NOMO-1 treated with dmso at 0.1 percent for 144 hours (cell line): ENCODE data around the gene INPP4B.

Experiments
- DNase-seq: peaks from one replicate; lab custom pipeline; 2025; ENCODE audit not compliant: unreplicated experiment; lab: John Stamatoyannopoulos, UW

INPP4B gene

DNA sequence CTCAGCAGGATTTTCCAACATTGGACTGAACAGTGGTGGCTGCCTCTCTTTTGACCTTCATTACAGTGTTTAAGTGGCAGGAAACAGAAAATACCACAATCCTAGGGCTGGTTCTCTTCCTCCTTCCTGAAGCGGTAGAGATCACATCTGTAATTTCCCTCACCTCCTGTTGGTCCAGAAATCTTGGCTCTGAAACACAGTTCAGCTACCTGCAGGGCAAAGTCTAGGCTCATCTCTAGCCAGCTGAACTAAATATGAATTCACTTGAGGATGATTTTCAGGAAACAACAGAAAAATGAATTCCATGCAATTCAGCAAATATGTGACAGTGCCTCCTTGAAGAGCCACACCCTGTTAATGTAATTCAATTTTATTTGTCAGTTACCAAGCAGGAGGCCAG lies 531.9 kb downstream of the INPP4B start:
- no peak for DNase-seq

DNA sequence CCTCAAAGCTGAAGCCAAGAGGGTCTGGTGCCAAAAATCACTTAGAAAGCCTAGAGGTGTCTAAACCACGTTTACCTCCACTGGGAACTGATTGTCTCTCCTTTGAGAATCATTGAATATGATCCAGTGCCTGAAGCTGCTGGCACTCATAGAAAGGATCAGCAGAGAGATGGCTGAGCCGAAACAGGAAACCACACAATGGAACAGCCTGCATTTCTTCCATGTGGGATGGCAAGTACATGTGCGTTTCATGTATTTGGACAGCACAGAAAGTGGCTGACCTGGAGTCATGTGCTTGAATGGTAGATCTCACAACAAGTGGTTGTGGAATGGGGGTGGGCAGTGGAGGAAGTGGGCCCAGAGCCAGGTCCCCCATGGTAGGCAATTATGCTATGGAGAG lies 533.7 kb downstream of the INPP4B start:
- no peak for DNase-seq

- DNase-seq: no peak
These were observed 534.2 kb downstream of the INPP4B start for GRCh38 chr4:142311916-142312315.

DNA sequence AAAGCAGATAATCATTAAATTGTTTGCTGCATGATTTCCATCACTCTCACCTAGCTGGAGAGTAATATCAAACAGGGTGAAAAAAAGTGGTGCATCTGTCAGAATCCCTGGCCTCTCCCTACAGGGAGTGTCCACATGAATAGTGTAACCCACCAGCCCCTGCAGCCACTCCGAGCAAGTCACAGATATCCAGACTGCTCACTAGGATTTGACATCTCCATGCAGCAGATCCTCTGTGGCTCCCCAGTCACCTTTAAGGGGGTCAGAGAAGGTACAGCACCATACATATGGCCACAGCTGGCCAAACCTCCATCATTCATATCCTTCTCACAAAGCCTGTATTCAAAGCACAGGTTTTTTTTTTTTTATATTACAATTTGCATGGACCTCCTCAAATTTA lies 536.3 kb downstream of the INPP4B start:
- DNase-seq: no peak

GRCh38 chr4:142307857-142308256 lies 538.2 kb downstream of the INPP4B start:
- DNase-seq: no peak

GRCh38 chr4:142297313-142297712 lies 548.8 kb downstream of the INPP4B start:
- DNase-seq: no peak

- DNase-seq: no peak
These were observed 552.6 kb downstream of the INPP4B start for GRCh38 chr4:142293536-142293935.

DNA sequence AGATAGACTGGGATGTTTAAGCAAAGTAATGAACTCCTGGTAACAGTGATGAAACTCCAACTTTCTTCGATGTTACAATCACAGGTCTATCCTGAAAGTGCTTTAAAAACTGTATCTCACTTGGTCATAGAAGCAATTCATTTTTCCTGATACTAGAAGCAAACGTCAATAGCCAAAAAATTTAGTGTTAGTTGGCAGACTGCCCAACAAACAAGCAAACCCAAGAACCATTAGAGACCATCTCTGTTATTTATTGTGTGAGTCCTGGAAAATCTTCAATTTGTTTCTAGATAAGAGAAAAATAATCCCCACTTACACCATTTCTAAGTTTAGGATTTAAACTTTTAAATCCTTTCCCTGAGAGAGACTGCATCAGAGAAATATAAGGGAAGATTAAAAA lies 553.9 kb downstream of the INPP4B start:
- no peak for DNase-seq

DNA sequence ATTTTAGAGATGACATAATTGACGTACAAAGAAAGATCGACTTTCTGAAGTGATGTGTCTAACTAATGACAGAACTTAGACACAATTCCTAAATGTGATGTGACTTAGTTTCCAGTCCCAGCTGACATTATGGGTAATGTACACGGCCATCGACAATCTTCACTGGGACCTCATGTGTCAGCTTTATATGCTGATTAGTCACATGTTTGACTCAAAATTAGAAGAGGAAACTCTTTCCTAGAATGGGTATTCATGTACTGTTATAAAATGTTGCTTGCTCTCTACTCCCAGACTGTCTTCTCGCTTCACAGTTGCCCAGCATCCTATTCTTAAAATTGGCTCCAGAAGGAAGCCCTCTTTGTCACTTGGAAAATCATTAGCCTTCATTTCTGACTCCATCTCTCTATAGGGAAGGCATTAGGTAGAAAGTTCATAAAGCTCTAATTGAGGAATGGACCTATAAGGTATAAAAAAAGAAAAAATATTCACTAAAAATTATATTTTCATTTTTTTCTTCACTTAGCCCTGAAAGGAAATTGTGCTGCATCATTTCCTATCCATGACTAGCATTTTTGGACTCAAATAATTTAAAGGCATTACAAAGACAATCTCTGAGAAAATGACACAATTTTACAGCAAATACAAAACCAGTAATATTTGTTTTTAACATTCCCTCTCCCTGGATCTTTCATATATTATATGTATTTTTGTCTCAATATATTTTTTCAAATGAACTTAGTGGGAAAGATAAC lies 554.6 kb downstream of the INPP4B start:
- no peak for DNase-seq

- no peak for DNase-seq
These were observed 558.7 kb downstream of the INPP4B start for GRCh38 chr4:142287371-142287770.

- no peak for DNase-seq
These were observed 560.9 kb downstream of the INPP4B start for GRCh38 chr4:142285222-142285583.

DNA sequence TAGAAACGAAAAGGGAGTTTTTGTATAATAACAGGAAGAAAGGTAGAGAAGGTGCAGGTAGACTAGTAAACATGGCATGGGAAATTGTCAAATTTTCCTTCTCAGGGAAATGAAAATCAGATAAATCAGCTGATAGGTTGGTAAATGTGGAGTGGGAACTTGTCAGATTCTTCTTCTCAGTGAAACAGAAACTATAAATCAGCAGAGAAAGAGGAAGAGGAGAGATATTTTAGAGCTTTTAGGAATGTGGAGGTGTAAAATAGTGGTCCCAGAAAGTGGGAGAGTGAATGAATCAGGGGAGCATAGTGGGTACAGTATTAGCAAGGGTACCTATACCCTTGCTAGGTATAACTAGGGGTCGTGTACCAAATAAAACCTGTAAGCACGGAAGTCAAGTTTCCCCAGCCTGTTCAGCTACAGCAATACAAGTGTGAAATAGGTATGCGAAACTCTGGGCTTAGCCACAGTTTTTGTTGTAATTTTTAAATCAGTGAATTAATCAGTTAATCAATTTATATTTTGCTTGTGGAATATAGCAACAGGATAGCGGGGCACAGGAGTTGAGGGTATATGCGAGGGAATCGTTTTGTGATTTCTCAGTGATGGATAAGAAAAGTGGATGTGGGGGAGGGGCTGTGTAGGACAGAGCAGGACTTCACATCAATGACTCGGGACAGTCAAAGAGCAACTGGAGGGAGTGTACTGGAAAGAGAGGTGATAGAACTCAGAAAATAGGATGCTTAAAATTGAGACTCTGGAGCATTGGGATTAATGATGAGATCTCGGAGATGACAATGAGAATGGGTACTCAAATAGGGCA lies 561.5 kb downstream of the INPP4B start:
- no peak for DNase-seq

DNA sequence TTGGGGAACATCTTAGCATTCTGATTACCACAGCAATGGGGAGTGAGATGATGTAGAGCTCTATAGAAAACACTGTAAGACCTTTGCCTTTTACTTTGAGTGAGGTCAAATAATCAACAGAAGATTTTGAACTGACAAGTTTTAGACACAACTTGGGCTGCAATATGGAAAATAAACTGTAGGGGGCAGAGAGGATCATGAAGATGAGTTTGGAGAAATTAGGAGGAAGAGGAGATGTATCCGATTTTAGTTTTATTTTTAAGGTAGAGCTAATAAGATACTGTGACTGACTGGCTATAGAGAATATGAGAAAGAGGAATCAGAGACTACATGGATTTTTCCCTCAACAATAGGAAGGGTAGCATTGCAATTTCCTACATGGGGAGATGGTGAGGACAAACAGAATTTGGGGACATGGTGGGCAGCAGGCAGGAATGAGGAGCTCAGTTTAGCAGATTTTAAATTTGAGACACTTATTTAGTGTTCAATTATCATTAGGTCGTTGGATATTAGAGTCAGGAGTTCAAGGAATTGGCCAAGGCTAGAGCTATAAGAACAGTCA lies 563.1 kb downstream of the INPP4B start:
- no peak for DNase-seq

GRCh38 chr4:142281999-142282398 lies 564.1 kb downstream of the INPP4B start:
- DNase-seq: no peak

GRCh38 chr4:142278663-142279062 lies 567.4 kb downstream of the INPP4B start:
- no peak for DNase-seq

DNA sequence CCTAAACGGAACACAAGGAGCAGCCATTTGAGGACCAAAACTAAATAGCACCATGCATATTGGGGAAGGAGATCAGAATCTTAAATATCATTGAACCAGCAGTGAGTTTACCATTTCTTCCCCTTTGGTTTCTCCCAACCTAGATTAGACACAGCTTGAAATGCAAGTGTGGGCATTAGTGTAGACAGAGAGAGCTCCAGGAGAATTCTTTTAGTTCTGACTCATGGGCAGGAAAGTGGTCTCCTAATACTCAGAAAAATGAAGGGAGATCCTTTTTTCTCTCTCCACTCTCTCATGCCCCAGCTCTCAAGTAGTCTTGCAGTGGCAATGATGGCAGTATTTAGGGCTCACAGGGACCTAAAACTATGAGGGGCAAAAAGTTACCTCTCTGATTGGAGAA lies 567.9 kb downstream of the INPP4B start:
- no peak for DNase-seq

GRCh38 chr4:142274137-142274536 lies 572.0 kb downstream of the INPP4B start:
- DNase-seq: no peak

DNA sequence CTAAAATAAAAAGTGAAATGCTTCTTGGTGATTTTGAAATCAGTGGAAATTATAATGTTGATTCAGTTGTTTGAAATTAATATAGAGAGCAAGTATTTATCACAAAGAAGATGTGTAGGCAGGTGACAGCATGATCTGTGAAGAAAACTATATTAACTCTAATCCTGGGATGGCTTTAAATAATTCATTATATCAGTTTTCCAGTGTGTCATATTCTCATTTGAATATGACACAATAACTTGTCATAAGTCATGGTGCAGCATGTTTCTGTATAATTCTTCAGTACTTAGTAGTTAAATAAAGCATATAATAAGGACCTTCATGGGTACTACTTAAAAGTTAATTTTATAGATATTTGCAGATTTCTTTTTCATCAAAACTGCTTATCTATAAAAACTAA lies 573.6 kb downstream of the INPP4B start:
- DNase-seq: no peak

- no peak for DNase-seq
These were observed 574.3 kb downstream of the INPP4B start for GRCh38 chr4:142271832-142272231.

DNA sequence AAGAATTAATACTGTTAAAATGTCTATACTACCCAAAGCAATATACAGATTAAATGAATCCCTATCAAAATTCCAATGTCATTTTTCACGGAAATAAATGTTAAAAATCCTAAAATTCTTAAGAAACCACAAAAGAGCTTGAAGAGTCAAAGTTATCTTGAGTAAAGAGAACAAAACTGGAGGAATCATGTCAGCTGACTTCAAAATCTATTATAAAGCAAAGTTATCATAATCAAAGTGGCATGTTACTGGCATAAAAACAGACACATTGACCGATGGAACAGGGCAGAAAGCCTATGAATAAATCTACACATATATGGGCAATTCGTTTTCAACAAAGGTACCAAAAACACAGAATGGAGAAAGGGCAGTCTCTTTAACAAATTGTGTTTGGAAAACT lies 579.0 kb downstream of the INPP4B start:
- DNase-seq: no peak

DNA sequence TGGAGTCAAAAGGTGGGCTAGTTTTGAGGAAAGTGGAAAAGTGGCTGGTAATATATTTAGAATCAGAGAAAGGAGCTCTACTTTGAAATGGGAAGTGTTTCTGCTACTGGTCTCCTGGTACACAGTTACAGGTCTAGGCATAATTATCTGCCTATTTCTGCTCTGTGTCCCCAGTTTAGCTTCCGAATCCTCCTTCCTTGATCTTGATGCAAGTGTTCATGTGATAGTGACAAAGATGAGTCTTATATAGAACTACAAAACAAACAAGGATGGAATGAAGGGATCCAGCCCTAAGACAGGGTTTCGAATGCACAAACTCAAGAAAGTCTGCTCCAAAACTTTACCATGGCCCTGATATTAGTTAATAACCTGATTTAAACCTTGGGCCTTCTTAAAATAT lies 580.2 kb downstream of the INPP4B start:
- DNase-seq: no peak

GRCh38 chr4:142265536-142265935 lies 580.6 kb downstream of the INPP4B start:
- no peak for DNase-seq
